Muscle layer of duodenum (tissue), 2 donors: Measurements from ENCODE around the gene TFEB.
"Not testable (repeated sequence)": the region's sequence is repeated elsewhere in the genome, so short reads cannot be mapped to it uniquely, and the experiment has no call there.

Experiments used
- H3K27ac ChIP-seq: one replicate; pipeline ENCODE4 v1.7.0; 2013; ENCODE audit warnings: mild to moderate bottlenecking, low read length
- H3K27me3 ChIP-seq: one replicate; pipeline ENCODE4 v1.7.0; 2013; ENCODE audit warnings: low read depth, mild to moderate bottlenecking, control low read depth, low read length
- H3K36me3 ChIP-seq, 2 donors: one replicate each; pipeline ENCODE4 v1.7.0; 2013; ENCODE audit warnings: low read length in 2 of 2, control low read depth in 1 of 2, mild to moderate bottlenecking in 1 of 2; ENCODE audit not compliant: insufficient read depth in 2 of 2, control insufficient read depth in 1 of 2
- H3K4me1 ChIP-seq, 2 donors: one replicate each; pipeline ENCODE4 v1.7.0; 2013; ENCODE audit warnings: low read length in 2 of 2, mild to moderate bottlenecking in 2 of 2, control low read depth in 1 of 2, moderate library complexity in 1 of 2; ENCODE audit not compliant: insufficient read depth in 2 of 2, control insufficient read depth in 1 of 2
- H3K4me3 ChIP-seq, 2 donors: one replicate each; pipeline ENCODE4 v1.7.0; 2013; ENCODE audit warnings: low read length in 2 of 2, low read depth in 1 of 2, mild to moderate bottlenecking in 1 of 2
- H3K9me3 ChIP-seq, 2 donors: one replicate each; pipeline ENCODE4 v1.7.0; 2013; ENCODE audit warnings: low read length in 2 of 2, control low read depth in 1 of 2, mild to moderate bottlenecking in 1 of 2; ENCODE audit not compliant: control insufficient read depth in 1 of 2
- donor health status: healthy.

Gene TFEB

GRCh38 chr6:41775293-41775882 lies 40.0 kb upstream of the TFEB start:
- Histone ChIP-seq H3K4me1 (peaks cover 7 to 11% of the 10 kb centered on the region in 2 donors), H3K27me3 (no peaks in the 10 kb centered on the region), H3K9me3 (no peaks in the 10 kb centered on the region), H3K4me3 (no peak overlapping the region), H3K27ac (no peak overlapping the region), H3K36me3 (peaks cover 29 to 57% of the 10 kb centered on the region in 2 donors)

DNA sequence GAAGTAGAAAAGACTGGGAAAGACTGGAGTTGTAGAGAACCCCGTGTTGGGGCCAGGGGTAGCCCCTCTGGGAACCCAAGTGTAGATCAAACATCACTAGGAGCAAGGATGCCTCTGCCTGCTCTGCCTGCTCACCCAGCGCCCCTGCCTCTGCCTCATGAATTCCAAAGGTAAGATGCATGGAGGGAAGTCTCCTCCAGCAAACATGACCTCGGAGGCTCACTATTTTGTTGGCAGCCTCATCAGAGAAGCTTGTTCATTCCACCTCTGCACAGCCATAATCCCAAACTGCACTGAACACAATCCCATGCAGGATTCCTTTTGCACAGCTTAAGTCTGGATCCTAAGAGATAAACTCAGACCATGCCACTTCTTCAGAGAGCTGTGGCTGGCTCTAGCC lies 39.4 kb upstream of the TFEB start:
- Histone ChIP-seq H3K4me1 (peaks cover 7 to 11% of the 10 kb centered on the region in 2 donors), H3K27me3 (no peaks in the 10 kb centered on the region), H3K27ac (no peak overlapping the region), H3K4me3 (no peak overlapping the region), H3K36me3 (peaks cover 29 to 59% of the 10 kb centered on the region in 2 donors), H3K9me3 (no peaks in the 10 kb centered on the region)

GRCh38 chr6:41771058-41771983 lies 35.9 kb upstream of the TFEB start:
- Histone ChIP-seq H3K4me1 (peaks cover 0 to 3% of the 10 kb centered on the region in 2 donors), H3K27me3 (no peaks in the 10 kb centered on the region), H3K36me3 (peaks cover 29 to 48% of the 10 kb centered on the region in 2 donors), H3K27ac (no peak overlapping the region), H3K4me3 (no peak overlapping the region), H3K9me3 (no peaks in the 10 kb centered on the region)

DNA sequence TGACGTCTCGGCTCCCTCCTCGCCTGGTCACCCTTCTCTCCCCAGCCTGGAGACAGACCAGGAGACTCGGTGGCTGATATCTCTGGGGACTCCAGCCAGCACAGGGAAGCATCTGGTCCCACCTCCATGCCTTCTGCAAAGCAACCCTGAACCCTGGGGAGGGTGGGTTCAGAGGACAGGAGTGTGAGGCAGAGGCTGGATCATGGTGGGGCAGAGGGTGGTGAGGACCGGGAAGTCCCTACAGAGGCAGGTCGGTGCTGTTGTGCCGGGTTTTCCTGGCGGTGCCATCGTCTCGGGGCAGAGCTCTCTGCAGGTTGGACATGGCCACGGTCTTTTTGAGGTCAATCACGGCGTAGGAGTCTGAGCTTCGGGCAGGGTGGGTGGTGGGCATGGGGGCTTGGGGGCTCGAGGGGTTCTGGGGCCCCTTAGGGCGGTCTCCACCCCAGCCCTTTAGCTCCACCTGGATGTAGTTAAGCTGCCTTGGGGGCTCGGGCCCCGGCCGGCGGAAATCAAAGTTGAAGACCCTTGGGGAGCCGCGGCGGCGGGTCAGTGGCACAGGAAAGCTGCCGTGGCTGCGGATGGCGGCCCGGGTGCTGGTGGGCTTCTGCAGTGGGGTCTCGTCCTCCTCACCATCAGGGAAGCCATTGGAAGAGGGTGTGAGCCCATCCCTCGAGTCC lies 35.1 kb upstream of the TFEB start:
- Histone ChIP-seq H3K4me1 (peaks cover 0 to 3% of the 10 kb centered on the region in 2 donors), H3K36me3 (peaks cover 28 to 48% of the 10 kb centered on the region in 2 donors), H3K27me3 (no peaks in the 10 kb centered on the region)

GRCh38 chr6:41769376-41769775 lies 34.0 kb upstream of the TFEB start:
- H3K4me3 ChIP-seq: no peak overlapping the region
- H3K9me3 ChIP-seq: no peaks in the 10 kb centered on the region
- no peak overlapping the region for H3K27ac ChIP-seq
- H3K27me3 ChIP-seq: no peaks in the 10 kb centered on the region
- peaks cover 0 to 3% of the 10 kb centered on the region in 2 donors for H3K4me1 ChIP-seq
- peaks cover 18 to 36% of the 10 kb centered on the region in 2 donors for H3K36me3 ChIP-seq

More for the DNA sequence above, 35.1 kb upstream of the TFEB start:
- no peaks in the 10 kb centered on the region for H3K9me3 ChIP-seq
- no peak overlapping the region for H3K27ac ChIP-seq
- H3K4me3 ChIP-seq: no peak overlapping the region

DNA sequence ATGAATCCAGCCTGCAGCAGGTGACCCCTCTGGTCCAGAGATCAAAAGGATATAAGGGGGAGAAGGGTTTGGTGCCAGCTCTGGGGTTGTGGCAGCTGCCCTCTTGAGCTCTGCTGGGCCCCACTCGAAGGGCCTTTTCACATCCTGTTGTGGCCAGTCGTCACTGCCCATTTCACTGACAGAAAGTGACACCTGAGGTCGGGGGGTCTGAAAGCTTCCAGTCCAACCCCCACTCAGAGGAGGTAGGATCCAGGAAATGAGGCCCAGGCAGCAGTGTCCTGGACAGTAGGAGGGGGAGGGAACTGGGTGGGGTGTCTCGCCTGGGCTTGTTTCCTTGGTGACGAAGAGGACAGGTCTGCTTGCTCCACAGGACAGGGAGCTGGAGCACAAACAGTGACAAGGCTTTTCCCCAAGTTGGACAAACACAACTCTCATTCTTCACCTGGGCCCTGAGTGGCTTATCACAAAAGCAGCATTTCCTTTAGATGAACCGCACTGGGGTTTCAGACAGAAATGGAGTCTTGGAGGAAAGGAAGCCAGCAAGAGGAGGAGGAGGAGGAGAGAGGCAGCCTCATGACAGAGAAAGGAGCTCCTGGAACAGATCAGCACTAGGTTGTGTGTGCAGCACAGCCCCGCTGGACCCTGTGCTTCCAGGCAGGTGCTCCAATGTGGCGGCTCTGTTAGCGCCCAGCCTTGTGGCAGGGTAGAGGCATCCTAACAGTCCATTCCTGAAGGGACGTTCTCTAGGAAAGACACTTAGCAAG lies 33.3 kb upstream of the TFEB start:
- no peak overlapping the region for H3K4me3 ChIP-seq
- no peaks in the 10 kb centered on the region for H3K27me3 ChIP-seq
- H3K36me3 ChIP-seq: peaks cover 15 to 33% of the 10 kb centered on the region in 2 donors
- H3K27ac ChIP-seq: no peak overlapping the region
- H3K9me3 ChIP-seq: no peaks in the 10 kb centered on the region
- H3K4me1 ChIP-seq: peaks cover 0 to 3% of the 10 kb centered on the region in 2 donors

DNA sequence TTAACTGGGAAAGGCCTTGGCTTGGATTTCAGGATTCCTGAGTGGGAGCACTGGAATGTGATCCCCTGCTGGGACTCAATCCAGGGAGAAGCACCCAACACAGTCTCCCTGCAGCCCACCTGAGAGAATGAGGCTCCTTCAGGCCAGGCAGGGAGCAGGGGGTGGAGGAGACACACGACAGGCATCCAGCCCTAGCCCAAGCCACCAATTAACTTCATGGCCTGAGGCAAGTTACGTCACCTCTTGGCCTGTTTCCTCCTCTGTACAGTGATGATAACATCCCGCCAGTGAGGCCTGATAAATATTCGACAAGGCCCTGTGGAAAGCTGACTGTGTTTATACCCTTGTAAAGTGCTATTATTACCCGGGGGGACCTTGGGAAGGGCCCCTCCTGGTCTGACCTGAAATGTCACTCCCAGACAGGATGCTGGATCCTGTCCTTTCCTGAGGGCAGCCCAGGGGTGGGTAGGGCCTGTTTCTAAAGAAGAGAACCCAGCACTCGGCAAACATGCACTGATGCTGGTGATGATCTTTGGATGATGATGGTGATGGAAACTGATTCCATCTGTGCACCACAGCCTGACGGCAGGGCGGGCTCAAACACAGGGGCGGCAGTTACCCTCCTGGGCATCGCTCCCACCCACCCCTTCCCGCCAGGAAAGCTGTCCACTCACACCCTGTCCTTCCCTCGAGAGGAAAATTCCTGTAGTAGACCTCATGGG lies 31.9 kb upstream of the TFEB start:
- no peak overlapping the region for H3K27ac ChIP-seq
- no peaks in the 10 kb centered on the region for H3K9me3 ChIP-seq
- H3K4me1 ChIP-seq: peaks cover 0 to 3% of the 10 kb centered on the region in 2 donors
- no peaks in the 10 kb centered on the region for H3K27me3 ChIP-seq
- H3K4me3 ChIP-seq: no peak overlapping the region
- peaks cover 9 to 21% of the 10 kb centered on the region in 2 donors for H3K36me3 ChIP-seq

GRCh38 chr6:41766043-41766664 lies 30.7 kb upstream of the TFEB start:
- H3K4me1 ChIP-seq, H3K27ac ChIP-seq, H3K36me3 ChIP-seq, H3K27me3 ChIP-seq, H3K4me3 ChIP-seq, H3K9me3 ChIP-seq: not testable (repeated sequence)

DNA sequence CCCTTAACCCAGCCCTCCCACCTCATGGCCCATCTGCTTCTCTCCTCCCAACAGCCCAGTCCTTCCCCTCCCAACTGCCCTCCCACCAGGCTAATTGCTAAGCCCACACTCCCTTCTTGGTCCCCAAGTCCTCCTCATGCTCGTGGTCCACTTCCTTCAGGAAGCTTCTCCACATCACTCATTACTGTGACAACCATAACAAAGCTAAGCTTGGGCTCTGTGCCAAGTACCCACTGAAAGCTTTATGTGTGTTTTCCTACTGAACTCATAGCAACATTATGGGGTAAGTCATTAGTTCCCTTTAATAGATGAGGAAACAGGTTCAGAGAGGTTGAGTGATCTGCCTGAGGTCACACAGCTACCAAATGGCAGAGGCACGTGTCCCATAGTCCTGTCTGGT lies 28.1 kb upstream of the TFEB start:
- H3K9me3 ChIP-seq: no peaks in the 10 kb centered on the region
- H3K27ac ChIP-seq: no peak overlapping the region
- no peaks in the 10 kb centered on the region for H3K27me3 ChIP-seq
- no peak overlapping the region for H3K4me3 ChIP-seq
- peaks cover 0 to 3% of the 10 kb centered on the region in 2 donors for H3K4me1 ChIP-seq
- no peaks in the 10 kb centered on the region for H3K36me3 ChIP-seq

- H3K27ac ChIP-seq: no peak overlapping the region
- H3K4me1 ChIP-seq: no peaks in the 10 kb centered on the region
- no peaks in the 10 kb centered on the region for H3K36me3 ChIP-seq
- H3K9me3 ChIP-seq: no peaks in the 10 kb centered on the region
- H3K27me3 ChIP-seq: no peaks in the 10 kb centered on the region
- no peak overlapping the region for H3K4me3 ChIP-seq
These were observed 24.6 kb upstream of the TFEB start for GRCh38 chr6:41759905-41760579.
